HepG2 (cell line): ENCODE measurements around the gene KRTCAP3. TPM values are rescaled to one million over a fixed set of nuclear protein-coding genes. Genes with fewer than 3 reads are reported as not detected.

Experiments
- BRF2 ChIP-seq: sonication (generic); formaldehyde crosslinking; IDR thresholded peaks from 2 replicates; pipeline ENCODE4 v1.8.1; 2022; ENCODE audit warnings: mild to moderate bottlenecking, missing genetic modification reagents
- MAF1 ChIP-seq: sonication (generic); formaldehyde crosslinking; IDR thresholded peaks from 2 replicates; pipeline ENCODE4 v1.5.0; 2020; ENCODE audit warnings: missing genetic modification reagents, borderline replicate concordance
- MTERF4 ChIP-seq: sonication (generic); formaldehyde crosslinking; IDR thresholded peaks from 2 replicates; pipeline ENCODE4 v1.8.0; 2023; ENCODE audit warnings: mild to moderate bottlenecking, missing genetic modification reagents
- SMAD9 ChIP-seq: sonication (generic); formaldehyde crosslinking; IDR thresholded peaks from 2 replicates; pipeline ENCODE4 v1.5.1; 2020; ENCODE audit warnings: mild to moderate bottlenecking, missing genetic modification reagents
- SOX6 ChIP-seq, 2 experiments: fragments of 450-650 bp in 1 of 2; sonication (generic) in 1 of 2; formaldehyde crosslinking in 1 of 2; IDR thresholded peaks; 2 replicates each; pipeline versions ENCODE4 v1.4.0 to v1.6.1; 2017 to 2020; ENCODE audit warnings: antibody characterized with exemption in 1 of 2, mild to moderate bottlenecking in 1 of 2, missing genetic modification reagents in 1 of 2
- TBX3 ChIP-seq: fragments of 450-650 bp; IDR thresholded peaks from 2 replicates; pipeline ENCODE4 v1.6.1; 2017; ENCODE audit warnings: antibody characterized with exemption, mild to moderate bottlenecking, inconsistent platforms, borderline replicate concordance
- THAP9 ChIP-seq: sonication (generic); formaldehyde crosslinking; IDR thresholded peaks from 2 replicates; pipeline ENCODE4; 2020; ENCODE audit warnings: missing genetic modification reagents, mild to moderate bottlenecking, borderline replicate concordance
- ZBED4 ChIP-seq: sonication (generic); formaldehyde crosslinking; IDR thresholded peaks from 2 replicates; pipeline ENCODE4 v1.4.0; 2020; ENCODE audit warnings: missing genetic modification reagents, borderline replicate concordance
- ZBTB21 ChIP-seq: sonication (generic); formaldehyde crosslinking; IDR thresholded peaks from 2 replicates; pipeline ENCODE4 v1.4.0; 2020; ENCODE audit warnings: missing genetic modification reagents
- ZBTB37 ChIP-seq: sonication (generic); formaldehyde crosslinking; IDR thresholded peaks from 2 replicates; pipeline ENCODE4 v1.4.0; 2020; ENCODE audit warnings: mild to moderate bottlenecking, missing genetic modification reagents
- ZBTB44 ChIP-seq: sonication (generic); formaldehyde crosslinking; IDR thresholded peaks from 2 replicates; pipeline ENCODE4 v1.4.0; 2020; ENCODE audit warnings: missing genetic modification reagents
- ZNF354B ChIP-seq: sonication (generic); formaldehyde crosslinking; IDR thresholded peaks from 2 replicates; pipeline ENCODE4 v1.8.0; 2022; ENCODE audit warnings: mild to moderate bottlenecking, missing genetic modification reagents
- ZNF556 ChIP-seq: sonication (generic); formaldehyde crosslinking; IDR thresholded peaks from 2 replicates; pipeline ENCODE4 v1.4.0; 2020; ENCODE audit warnings: mild to moderate bottlenecking, missing genetic modification reagents, borderline replicate concordance
- ZNF576 ChIP-seq: sonication (generic); formaldehyde crosslinking; IDR thresholded peaks from 2 replicates; pipeline ENCODE4 v1.4.0; 2020; ENCODE audit warnings: mild to moderate bottlenecking, missing genetic modification reagents
- polyA plus RNA-seq, 8 experiments: library from polyadenylated mRNA; depleted of rRNA in 3 of 8; stranded (reverse) in 7 of 8; unstranded in 1 of 8; fragments of >200 nt; fragmentation: Illumina TruSeq in 4 of 8; extraction: Trizol in 4 of 8; gene quantifications; 2 replicates each; pipeline versions ENCODE4 v1.2.1 to v1.2.3, GENCODE V29; 2011 to 2016; ENCODE audit warnings: low read depth in 4 of 8, missing spikeins in 1 of 8, mixed read lengths in 1 of 8; ENCODE audit not compliant: insufficient read depth in 1 of 8
- total RNA-seq, 5 experiments: library from RNA; depleted of rRNA; stranded (reverse); fragments of >200 nt; fragmentation: Illumina TruSeq; extraction: Trizol; gene quantifications; 2 replicates each; pipeline ENCODE4 v1.2.3, GENCODE V29; 2016; ENCODE audit warnings: low read depth in 1 of 5

KRTCAP3 gene
- total and polyA plus RNA-seq, 2 of the 13 experiments (the other 11 are each of a cell fraction or from before 2014, with no cell fraction given), result 2.1 to 4.5 TPM

- TF ChIP-seq ZBTB37 (CRISPR knock-in tag) (no peak), SMAD9 (CRISPR knock-in tag) (no peak), ZBTB44 (CRISPR knock-in tag) (no peak; the same call in 1 of the 2 replicates), ZBTB21 (CRISPR knock-in tag) (no peak), ZNF354B (no peak), ZNF576 (CRISPR knock-in tag) (no peak), MAF1 (CRISPR knock-in tag) (no peak; the same call in none of the 2 replicates), THAP9 (CRISPR knock-in tag) (no peak), TBX3 (peak; percentile 41; the same call in 1 of the 2 replicates), ZBED4 (CRISPR knock-in tag) (peak; percentile 4; the same call in 1 of the 2 replicates), MTERF4 (CRISPR knock-in tag) (peak; percentile 6; the same call in 1 of the 2 replicates), BRF2 (CRISPR knock-in tag) (no peak), SOX6 (IDR thresholded peaks at IDR 0.05) (no peak), SOX6 (CRISPR knock-in tag; IDR thresholded peaks at IDR 0.05) (0 out of 2 replicates have a peak, but pooled peaks have one; percentile 21), ZNF556 (CRISPR knock-in tag) (peak; percentile 74; the same call in 1 of the 2 replicates)
Observed at GRCh38 chr2:27428978-27429541, 13.1 kb upstream of the KRTCAP3 start (continued).
